Kidney (tissue), 14 donors: ENCODE data around the gene NEGR1. TPM values are rescaled to one million over a fixed set of nuclear protein-coding genes. Genes with fewer than 3 reads are reported as not detected.

Experiments used
- DNase-seq, 5 donors: peaks; one replicate each; pipeline ENCODE4 v3.0.0-alpha.2; 2013 to 2020
- FAIRE-seq: peaks from 2 replicates; lab custom pipeline; 2012; peaks lifted over from hg19 to GRCh38; lab: Jason Lieb, UNC
- H3K27ac ChIP-seq, 2 donors: one replicate each; pipeline ENCODE4 v1.7.0; 2013; ENCODE audit warnings: low read depth in 2 of 2, low read length in 2 of 2, inconsistent platforms in 1 of 2
- H3K27me3 ChIP-seq: one replicate; pipeline ENCODE4 v1.7.1; 2013; ENCODE audit warnings: low read length, inconsistent platforms; ENCODE audit not compliant: control insufficient read depth, insufficient read depth
- H3K36me3 ChIP-seq, 3 donors: one replicate each; pipeline versions ENCODE4 v1.7.0 to v1.7.1; 2013; ENCODE audit warnings: low read length in 3 of 3, control low read depth in 1 of 3, inconsistent platforms in 1 of 3; ENCODE audit not compliant: insufficient read depth in 3 of 3, control insufficient read depth in 2 of 3
- H3K4me1 ChIP-seq, 3 donors: one replicate each; pipeline versions ENCODE4 v1.7.0 to v1.7.1; 2013; ENCODE audit warnings: low read length in 3 of 3, inconsistent platforms in 1 of 3, low read depth in 1 of 3; ENCODE audit not compliant: control insufficient read depth in 2 of 3, insufficient read depth in 2 of 3
- H3K4me3 ChIP-seq, 3 donors: one replicate each; pipeline versions ENCODE4 v1.7.0 to v1.8.1; 2013; ENCODE audit warnings: low read length in 3 of 3, control low read depth in 1 of 3, inconsistent platforms in 1 of 3
- H3K9ac ChIP-seq, 3 donors: one replicate each; pipeline versions ENCODE4 v1.7.0 to v1.7.1; 2013; ENCODE audit warnings: low read length in 3 of 3, control low read depth in 1 of 3, inconsistent platforms in 1 of 3
- H3K9me3 ChIP-seq, 3 donors: one replicate each; pipeline versions ENCODE4 v1.7.0 to v1.7.1; 2013; ENCODE audit warnings: low read length in 3 of 3, control low read depth in 1 of 3, inconsistent platforms in 1 of 3; ENCODE audit not compliant: control insufficient read depth in 2 of 3, insufficient read depth in 1 of 3
- CTCF ChIP-seq: IDR thresholded peaks from 3 replicates; pipeline ENCODE4 v1.5.1; 2012; ENCODE audit warnings: mild to moderate bottlenecking, moderate library complexity, borderline replicate concordance; ENCODE audit not compliant: insufficient read depth; ENCODE audit errors: extremely low read depth
- intact Hi-C: fragments of 100-400 bp; cut with DNase I; formaldehyde crosslinking; loops from one replicate; pipeline ENCODE4 v1.11.1; 2022
- polyA plus RNA-seq: library from polyadenylated mRNA; stranded (reverse); fragments of 350-450 nt; fragmentation: Illumina TruSeq; extraction: RNeasy Lipid Tissue Mini Kit (QIAGEN cat#74804); gene quantifications from one replicate; pipeline ENCODE4 v1.2.3, GENCODE V29; 2014; ENCODE audit warnings: low read depth, low replicate concordance; ENCODE audit not compliant: insufficient read depth
- total RNA-seq: library from RNA; stranded (reverse); fragmentation: NEBNext Ultra II Directional; extraction: Animal tissue kit (Norgen Biotek cat#: 25700); gene quantifications from one replicate; pipeline ENCODE4 v1.2.1, GENCODE V29; 2021
- donor health status: control.
- donor health status: control.
- donor health status: control.
- donor health status: control.
- donor health status: control.
- donor health status: DM: yes; HTN: yes; CAD: no.
- donor health status: Normal renal cell carcinoma (clear cell type).

NEGR1 gene
- total and polyA plus RNA-seq, 2 donors from 2014 or later = 3.0 to 10.2 TPM

GRCh38 chr1:71565262-71565661, 717.1 kb downstream of the NEGR1 start:
- no peak for FAIRE-seq
- no peak overlapping the region for H3K27ac ChIP-seq
- TF ChIP-seq CTCF = no peak

GRCh38 chr1:71562298-71562697, 720.0 kb downstream of the NEGR1 start:
- Histone ChIP-seq H3K36me3 (no peaks in the 10 kb centered on the region), H3K9me3 (no peaks in the 10 kb centered on the region), H3K27ac (no peak overlapping the region), H3K4me3 (no peak overlapping the region), H3K27me3 (no peaks in the 10 kb centered on the region), H3K4me1 (no peaks in the 10 kb centered on the region), H3K9ac (no peak overlapping the region)
- no peak for TF ChIP-seq CTCF
- FAIRE-seq (no peak), DNase-seq (no peak)
- intact Hi-C loops = no loop called here

More at GRCh38 chr1:71565262-71565661, 717.1 kb downstream of the NEGR1 start:
- H3K36me3 ChIP-seq = no peaks in the 10 kb centered on the region
- intact Hi-C loops = no loop called here
- no peaks in the 10 kb centered on the region for H3K9me3 ChIP-seq
- H3K4me1 ChIP-seq = no peaks in the 10 kb centered on the region
- no peak for DNase-seq
- no peak overlapping the region for H3K9ac ChIP-seq
- H3K4me3 ChIP-seq = no peak overlapping the region
- no peaks in the 10 kb centered on the region for H3K27me3 ChIP-seq

- TF ChIP-seq CTCF = no peak
- Histone ChIP-seq H3K36me3 (no peaks in the 10 kb centered on the region), H3K4me1 (no peaks in the 10 kb centered on the region), H3K27me3 (no peaks in the 10 kb centered on the region), H3K9ac (no peak overlapping the region), H3K9me3 (no peaks in the 10 kb centered on the region), H3K27ac (no peak overlapping the region), H3K4me3 (no peak overlapping the region)
- no peak for DNase-seq
- FAIRE-seq = no peak
- intact Hi-C loops = no loop called here
Measured at GRCh38 chr1:71561729-71562128, 720.6 kb downstream of the NEGR1 start.

- Histone ChIP-seq H3K4me1 (no peaks in the 10 kb centered on the region), H3K4me3 (no peak overlapping the region), H3K9ac (no peak overlapping the region), H3K27me3 (no peaks in the 10 kb centered on the region), H3K27ac (no peak overlapping the region), H3K9me3 (no peaks in the 10 kb centered on the region), H3K36me3 (no peaks in the 10 kb centered on the region)
- no peak for FAIRE-seq
- no peak for TF ChIP-seq CTCF
- DNase-seq = no peak
- intact Hi-C loops = no loop called here
Measured at GRCh38 chr1:71561206-71561605, 721.1 kb downstream of the NEGR1 start.
